ENCODE data around the gene ARPC5.

- TF ChIP-seq, protein P1, sequence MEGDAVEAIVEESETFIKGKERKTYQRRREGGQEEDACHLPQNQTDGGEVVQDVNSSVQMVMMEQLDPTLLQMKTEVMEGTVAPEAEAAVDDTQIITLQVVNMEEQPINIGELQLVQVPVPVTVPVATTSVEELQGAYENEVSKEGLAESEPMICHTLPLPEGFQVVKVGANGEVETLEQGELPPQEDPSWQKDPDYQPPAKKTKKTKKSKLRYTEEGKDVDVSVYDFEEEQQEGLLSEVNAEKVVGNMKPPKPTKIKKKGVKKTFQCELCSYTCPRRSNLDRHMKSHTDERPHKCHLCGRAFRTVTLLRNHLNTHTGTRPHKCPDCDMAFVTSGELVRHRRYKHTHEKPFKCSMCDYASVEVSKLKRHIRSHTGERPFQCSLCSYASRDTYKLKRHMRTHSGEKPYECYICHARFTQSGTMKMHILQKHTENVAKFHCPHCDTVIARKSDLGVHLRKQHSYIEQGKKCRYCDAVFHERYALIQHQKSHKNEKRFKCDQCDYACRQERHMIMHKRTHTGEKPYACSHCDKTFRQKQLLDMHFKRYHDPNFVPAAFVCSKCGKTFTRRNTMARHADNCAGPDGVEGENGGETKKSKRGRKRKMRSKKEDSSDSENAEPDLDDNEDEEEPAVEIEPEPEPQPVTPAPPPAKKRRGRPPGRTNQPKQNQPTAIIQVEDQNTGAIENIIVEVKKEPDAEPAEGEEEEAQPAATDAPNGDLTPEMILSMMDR (conservative IDR thresholded peaks at IDR 0.05; ENCODE audit: low read depth, low read length), result no peak
- no peak for TF ChIP-seq EZH2 (IDR thresholded peaks at IDR 0.05; ENCODE audit: borderline replicate concordance, low read depth, low read length, poor library complexity, severe bottlenecking)
These were observed 17.8 kb upstream of the ARPC5 start for GRCh38 chr1:183653462-183653794.

Data from A673 (cell line).